ENCODE measurements around the gene PPP6R3. TPM values are rescaled to one million over a fixed set of nuclear protein-coding genes. Genes with fewer than 3 reads are reported as not detected.

Gene PPP6R3
- total RNA-seq, 2 experiments from 2014 or later: 95.4 to 103 TPM

- no peak overlapping the region for H3K27ac Mint-ChIP-seq
These were observed 110.1 kb downstream of the PPP6R3 start for GRCh38 chr11:68570691-68571090.

GRCh38 chr11:68574308-68574707 lies 113.8 kb downstream of the PPP6R3 start:
- ChIA-PET POLR2A (no interaction called here), CTCF (interaction anchor here (7.7 kb wide), 1 partner anchor 10 kb away, joined by 60 read pairs; no protein-coding TSS in a partner anchor)
- H3K36me3 Mint-ChIP-seq (ENCODE audit: low read depth): peaks cover 57% of the 10 kb centered on the region
- DNase-seq (no peak), ATAC-seq (no peak)
- H3K27ac Mint-ChIP-seq: no peak overlapping the region
- TF ChIP-seq CTCF (IDR thresholded peaks at IDR 0.05): no peak
- intact Hi-C loops (cut with micrococcal nuclease): no loop called here
- H3K27me3 Mint-ChIP-seq: no peaks in the 10 kb centered on the region
- H3K4me3 Mint-ChIP-seq: no peak overlapping the region
- no peaks in the 10 kb centered on the region for H3K9me3 Mint-ChIP-seq
- peaks cover 27% of the 10 kb centered on the region for H3K4me1 Mint-ChIP-seq (ENCODE audit: low read depth)

More at GRCh38 chr11:68570691-68571090, 110.1 kb downstream of the PPP6R3 start:
- H3K4me3 Mint-ChIP-seq: no peak overlapping the region
- CTCF ChIA-PET: interaction anchor here (0.7 to 7.7 kb wide), 3 partner anchors 14 to 35 kb away, joined by 3 to 60 read pairs (median 4); no protein-coding TSS in a partner anchor
- POLR2A ChIA-PET: no interaction called here
- no peak for DNase-seq
- TF ChIP-seq CTCF (IDR thresholded peaks at IDR 0.05): no peak
- intact Hi-C loops (cut with micrococcal nuclease): no loop called here
- peaks cover 47% of the 10 kb centered on the region for H3K4me1 Mint-ChIP-seq (ENCODE audit: low read depth)
- ATAC-seq: no peak
- H3K9me3 Mint-ChIP-seq: no peaks in the 10 kb centered on the region
- H3K27me3 Mint-ChIP-seq: no peaks in the 10 kb centered on the region
- H3K36me3 Mint-ChIP-seq (ENCODE audit: low read depth): peaks cover 62% of the 10 kb centered on the region

- no peak for TF ChIP-seq CTCF (IDR thresholded peaks at IDR 0.05)
- ATAC-seq: no peak
- H3K4me1 Mint-ChIP-seq (ENCODE audit: low read depth): peaks cover 23% of the 10 kb centered on the region
- ChIA-PET CTCF (interaction anchor here (7.7 kb wide), 1 partner anchor 9 kb away, joined by 60 read pairs; no protein-coding TSS in a partner anchor), POLR2A (no interaction called here)
- intact Hi-C loops (cut with micrococcal nuclease): no loop called here
- no peak for DNase-seq
- no peaks in the 10 kb centered on the region for H3K9me3 Mint-ChIP-seq
- peaks cover 56% of the 10 kb centered on the region for H3K36me3 Mint-ChIP-seq (ENCODE audit: low read depth)
- H3K27ac Mint-ChIP-seq: no peak overlapping the region
- H3K4me3 Mint-ChIP-seq: no peak overlapping the region
- no peaks in the 10 kb centered on the region for H3K27me3 Mint-ChIP-seq
These were observed 114.6 kb downstream of the PPP6R3 start for GRCh38 chr11:68575025-68575665.

GRCh38 chr11:68579455-68579854 lies 118.9 kb downstream of the PPP6R3 start:
- DNase-seq (no peak), ATAC-seq (no peak)
- ChIA-PET CTCF (no interaction called here), POLR2A (no interaction called here)
- Mint-ChIP-seq H3K9me3 (no peaks in the 10 kb centered on the region), H3K27ac (no peak overlapping the region), H3K4me1 (ENCODE audit: low read depth) (peaks cover 26% of the 10 kb centered on the region), H3K27me3 (no peaks in the 10 kb centered on the region), H3K4me3 (no peak overlapping the region), H3K36me3 (ENCODE audit: low read depth) (peaks cover 46% of the 10 kb centered on the region)
- intact Hi-C loops (cut with micrococcal nuclease): no loop called here
- TF ChIP-seq CTCF (IDR thresholded peaks at IDR 0.05): no peak

GRCh38 chr11:68581439-68581838 lies 120.9 kb downstream of the PPP6R3 start:
- H3K4me3 Mint-ChIP-seq: no peak overlapping the region
- ChIA-PET POLR2A (no interaction called here), CTCF (no interaction called here)
- no peak for ATAC-seq
- DNase-seq: no peak
- peaks cover 46% of the 10 kb centered on the region for H3K36me3 Mint-ChIP-seq (ENCODE audit: low read depth)
- no peaks in the 10 kb centered on the region for H3K27me3 Mint-ChIP-seq
- intact Hi-C loops (cut with micrococcal nuclease): no loop called here
- no peak overlapping the region for H3K27ac Mint-ChIP-seq
- H3K4me1 Mint-ChIP-seq (ENCODE audit: low read depth): peaks cover 26% of the 10 kb centered on the region
- no peak for TF ChIP-seq CTCF (IDR thresholded peaks at IDR 0.05)
- H3K9me3 Mint-ChIP-seq: no peaks in the 10 kb centered on the region

All from activated CD8-positive, alpha-beta T cell treated with anti-CD3 and anti-CD28 coated beads for 36 hours (primary cell).